GM10248 (cell line): ENCODE data around the gene VIM.

ENCODE experiments used
- CTCF ChIA-PET: fragments of 300-600 bp; sonication (Branson Sonifier 250); formaldehyde crosslinking; extraction: SDS; loops from one replicate; lab custom pipeline; 2021; ENCODE audit warnings: antibody characterized with exemption; lab: Yijun Ruan, JAX
- POLR2A ChIA-PET: fragments of 350-650 bp; sonication (Branson Sonifier 250); formaldehyde crosslinking; extraction: SDS; loops from one replicate; lab custom pipeline; 2020; ENCODE audit warnings: antibody characterized with exemption; lab: Yijun Ruan, JAX
- DNase-seq: peaks from one replicate; pipeline ENCODE4 v3.0.0; 2012; ENCODE audit errors: extremely low spot score
- TF ChIP-seq, protein P1 (sequence below): IDR thresholded peaks from 2 replicates; pipeline ENCODE4 v1.5.1; 2012; ENCODE audit warnings: mild to moderate bottlenecking, low read depth; ENCODE audit errors: extremely low read depth, missing control alignments, control extremely low read depth

The VIM gene

GRCh38 chr10:17217631-17218232, 10.3 kb upstream of the VIM start:
- no peak for DNase-seq
- CTCF ChIA-PET: no interaction called here

GRCh38 chr10:17219024-17219423, 9.0 kb upstream of the VIM start:
- TF ChIP-seq, protein P1, sequence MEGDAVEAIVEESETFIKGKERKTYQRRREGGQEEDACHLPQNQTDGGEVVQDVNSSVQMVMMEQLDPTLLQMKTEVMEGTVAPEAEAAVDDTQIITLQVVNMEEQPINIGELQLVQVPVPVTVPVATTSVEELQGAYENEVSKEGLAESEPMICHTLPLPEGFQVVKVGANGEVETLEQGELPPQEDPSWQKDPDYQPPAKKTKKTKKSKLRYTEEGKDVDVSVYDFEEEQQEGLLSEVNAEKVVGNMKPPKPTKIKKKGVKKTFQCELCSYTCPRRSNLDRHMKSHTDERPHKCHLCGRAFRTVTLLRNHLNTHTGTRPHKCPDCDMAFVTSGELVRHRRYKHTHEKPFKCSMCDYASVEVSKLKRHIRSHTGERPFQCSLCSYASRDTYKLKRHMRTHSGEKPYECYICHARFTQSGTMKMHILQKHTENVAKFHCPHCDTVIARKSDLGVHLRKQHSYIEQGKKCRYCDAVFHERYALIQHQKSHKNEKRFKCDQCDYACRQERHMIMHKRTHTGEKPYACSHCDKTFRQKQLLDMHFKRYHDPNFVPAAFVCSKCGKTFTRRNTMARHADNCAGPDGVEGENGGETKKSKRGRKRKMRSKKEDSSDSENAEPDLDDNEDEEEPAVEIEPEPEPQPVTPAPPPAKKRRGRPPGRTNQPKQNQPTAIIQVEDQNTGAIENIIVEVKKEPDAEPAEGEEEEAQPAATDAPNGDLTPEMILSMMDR: no peak
- DNase-seq: no peak
- CTCF ChIA-PET: interaction anchor here (1.3 kb wide), 1 partner anchor 9 kb away, joined by 6 read pairs; the partner anchor contains the start of gene VIM
- POLR2A ChIA-PET: no interaction called here

More at GRCh38 chr10:17217631-17218232, 10.3 kb upstream of the VIM start:
- TF ChIP-seq, protein P1: no peak
- POLR2A ChIA-PET: no interaction called here

GRCh38 chr10:17220652-17221100, 7.4 kb upstream of the VIM start:
- POLR2A ChIA-PET: no interaction called here
- CTCF ChIA-PET: interaction anchor here (1.2 to 1.4 kb wide), 3 partner anchors 10 to 31 kb away, joined by 3 to 6 read pairs (median 4); partner anchors contain the start of gene TRDMT1
- DNase-seq: no peak
- TF ChIP-seq, protein P1: no peak

DNA sequence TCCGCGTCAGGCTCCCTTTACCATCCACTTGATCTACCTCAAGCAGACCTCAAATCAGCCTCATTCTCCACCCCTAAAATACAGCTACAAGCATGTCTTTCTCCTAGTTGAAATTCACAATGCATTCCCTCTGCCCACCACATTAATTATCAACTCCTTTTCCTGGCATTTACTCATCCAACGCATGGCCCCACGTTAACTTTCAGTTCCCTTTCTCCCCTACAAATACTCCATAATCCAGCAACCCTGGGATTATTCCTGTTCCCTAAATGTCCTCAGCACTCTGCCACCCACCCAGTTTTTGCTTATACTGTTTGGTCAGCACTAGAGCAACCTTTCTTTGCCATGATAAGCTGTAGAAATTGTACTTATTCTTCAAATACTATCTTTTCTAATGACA, 5.7 kb upstream of the VIM start:
- POLR2A ChIA-PET: no interaction called here
- CTCF ChIA-PET: no interaction called here
- TF ChIP-seq, protein P1: no peak
- DNase-seq: no peak

DNA sequence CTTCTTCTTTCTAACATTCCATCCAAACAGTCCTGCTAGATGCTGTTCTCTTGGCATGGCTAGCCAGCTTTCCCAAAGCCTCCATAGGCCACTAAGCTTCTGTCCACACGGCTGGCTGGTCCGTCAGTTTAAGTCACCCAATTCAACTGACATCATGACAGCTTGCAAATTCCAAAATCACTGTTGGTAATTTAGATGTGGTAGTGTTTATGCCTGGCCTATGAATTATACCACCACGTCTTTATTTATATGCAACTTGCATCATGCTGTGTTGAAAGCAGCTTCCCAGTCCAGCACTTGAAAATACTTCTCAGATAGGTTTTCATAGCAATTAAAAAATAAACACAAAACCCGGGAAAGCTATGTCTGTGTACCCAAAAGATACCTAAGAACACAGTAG, 2.2 kb upstream of the VIM start:
- POLR2A ChIA-PET: no interaction called here
- CTCF ChIA-PET: no interaction called here
- DNase-seq: no peak
- TF ChIP-seq, protein P1: no peak

DNA sequence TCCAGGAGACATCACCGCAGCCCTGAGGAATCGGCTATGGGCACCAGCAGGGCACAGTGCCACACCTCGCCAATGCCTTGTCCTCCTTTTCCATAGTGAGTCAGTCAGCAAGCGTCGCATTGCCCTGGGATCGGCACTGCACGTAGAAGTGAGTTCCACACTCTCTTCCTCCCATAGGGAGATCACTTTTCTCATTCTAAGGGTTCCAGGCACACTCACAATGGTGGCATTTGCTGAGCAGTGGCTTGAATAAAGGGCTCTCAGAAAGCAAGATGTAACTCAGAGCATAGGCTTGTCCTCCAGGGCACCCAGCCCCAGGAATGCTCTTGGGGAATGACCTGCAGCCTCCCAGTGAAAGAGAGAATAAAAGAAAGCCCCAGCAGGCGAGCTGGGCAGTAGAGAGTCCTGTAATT, 1.1 kb upstream of the VIM start:
- POLR2A ChIA-PET: no interaction called here
- TF ChIP-seq, protein P1: no peak
- CTCF ChIA-PET: interaction anchor here (1.0 to 1.4 kb wide), 3 partner anchors 11 to 18 kb away, joined by 3 read pairs; no protein-coding TSS in a partner anchor
- DNase-seq: no peak
